ENCODE measurements around the gene FAM184B.

The FAM184B gene

GRCh38 chr4:17781300-17782287 lies at the start of gene FAM184B:
FAM184B (minus strand) TSS chr4:17781621; CDS start chr4:17781299, 322 bp downstream.
- DNase-seq: no peak

DNA sequence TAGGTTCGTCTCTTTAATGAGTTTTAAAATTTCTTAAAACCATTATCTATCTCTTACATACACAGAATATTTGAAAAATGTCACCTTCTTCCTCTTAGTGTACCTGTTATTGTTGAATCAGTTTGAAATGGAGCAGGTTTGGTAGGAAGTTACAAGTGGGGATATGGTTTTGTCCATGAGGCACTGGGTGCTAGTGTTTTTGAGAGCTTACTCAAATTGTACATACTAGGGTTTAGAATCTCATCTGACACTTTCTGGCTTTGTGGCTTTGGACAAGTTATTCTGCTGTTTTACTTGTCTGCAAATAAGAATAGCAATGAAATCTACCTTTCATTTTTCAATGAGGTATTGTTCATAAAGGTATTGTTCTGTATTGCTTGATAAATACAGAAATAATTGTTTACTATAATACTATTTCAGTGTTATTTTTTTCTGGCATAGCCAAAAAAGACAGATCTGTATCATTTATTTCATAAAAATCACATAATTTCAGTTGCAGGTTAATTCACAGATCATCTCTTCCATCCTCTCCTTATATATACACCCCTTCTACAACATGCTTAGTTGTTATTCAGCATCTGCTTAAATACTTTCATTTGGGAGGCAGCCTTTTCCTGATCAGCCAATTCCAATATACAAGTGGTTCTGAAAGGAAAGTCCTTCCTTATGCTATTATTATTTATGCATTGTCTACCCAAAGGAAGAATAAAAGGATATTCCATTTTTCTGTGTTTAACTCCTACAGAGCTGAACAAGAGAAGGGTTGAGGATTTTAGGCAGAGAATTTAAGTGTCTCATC lies 42.6 kb upstream of the FAM184B start:
- DNase-seq: no peak

DNA sequence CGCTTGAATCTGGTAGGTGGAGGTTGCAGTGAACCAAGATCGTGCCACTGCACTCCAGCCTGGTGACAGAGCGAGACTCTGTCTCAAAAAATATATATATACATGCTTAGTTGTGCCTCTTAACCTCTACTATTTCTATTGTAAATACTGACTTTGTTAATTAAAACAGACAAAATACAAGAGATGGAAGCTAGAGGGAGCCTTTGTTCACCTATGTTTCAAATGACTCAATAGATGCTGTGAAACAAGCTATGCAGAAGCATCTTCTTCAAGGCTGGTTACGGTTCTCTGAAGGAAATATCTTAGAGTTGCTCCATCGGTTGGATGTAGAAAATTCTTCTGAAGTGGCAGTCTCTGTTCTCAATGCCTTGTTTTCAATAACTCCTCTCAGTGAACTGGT lies 35.6 kb upstream of the FAM184B start:
- DNase-seq: peak in 1 of 2 donors; percentile 72

DNA sequence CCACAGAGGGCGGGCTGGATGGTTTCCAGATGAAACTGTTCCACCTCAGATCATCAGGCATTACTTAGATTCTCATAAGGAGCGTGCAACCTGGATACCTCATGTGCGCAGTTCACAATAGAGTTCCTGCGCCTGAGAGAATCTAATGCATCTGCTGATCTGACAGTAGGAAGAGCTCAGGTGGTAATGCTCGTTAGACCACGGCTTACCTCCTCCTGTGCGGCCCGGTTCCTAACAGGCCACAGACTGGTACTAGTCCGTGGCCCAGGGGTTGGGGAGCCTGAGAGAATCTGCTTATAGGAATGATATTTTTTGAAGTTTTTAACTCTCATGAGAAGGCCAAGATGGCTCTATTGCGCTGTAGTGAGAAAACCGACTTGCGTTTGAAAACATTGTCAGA lies 34.7 kb upstream of the FAM184B start:
- DNase-seq: no peak

DNA sequence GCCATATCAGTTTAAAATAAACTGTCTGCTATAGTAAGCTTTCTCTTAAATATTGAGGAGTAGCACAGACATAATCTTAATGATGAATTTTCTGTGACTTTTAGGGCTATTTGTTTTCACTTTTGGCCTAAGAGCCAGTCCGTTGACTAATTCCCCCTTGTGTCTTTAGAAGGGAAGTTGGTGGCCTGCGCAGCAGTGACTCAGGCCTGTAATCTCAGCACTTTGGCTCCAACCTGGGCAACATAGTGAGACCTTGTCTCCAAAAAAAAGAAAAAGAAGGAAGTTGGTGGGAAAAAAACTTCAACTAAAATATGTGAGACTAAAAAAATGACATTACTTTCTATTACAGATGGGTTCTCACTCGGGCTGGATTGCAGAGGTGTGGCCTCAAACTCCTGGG lies 32.7 kb upstream of the FAM184B start:
- peak in 1 of 2 donors; percentile 42 for DNase-seq

GRCh38 chr4:17812801-17813200 lies 31.4 kb upstream of the FAM184B start:
- DNase-seq: no peak

- no peak for DNase-seq
Measured at GRCh38 chr4:17812125-17812524, 30.7 kb upstream of the FAM184B start.

GRCh38 chr4:17811078-17811603 lies 29.7 kb upstream of the FAM184B start:
- DNase-seq: no peak

DNA sequence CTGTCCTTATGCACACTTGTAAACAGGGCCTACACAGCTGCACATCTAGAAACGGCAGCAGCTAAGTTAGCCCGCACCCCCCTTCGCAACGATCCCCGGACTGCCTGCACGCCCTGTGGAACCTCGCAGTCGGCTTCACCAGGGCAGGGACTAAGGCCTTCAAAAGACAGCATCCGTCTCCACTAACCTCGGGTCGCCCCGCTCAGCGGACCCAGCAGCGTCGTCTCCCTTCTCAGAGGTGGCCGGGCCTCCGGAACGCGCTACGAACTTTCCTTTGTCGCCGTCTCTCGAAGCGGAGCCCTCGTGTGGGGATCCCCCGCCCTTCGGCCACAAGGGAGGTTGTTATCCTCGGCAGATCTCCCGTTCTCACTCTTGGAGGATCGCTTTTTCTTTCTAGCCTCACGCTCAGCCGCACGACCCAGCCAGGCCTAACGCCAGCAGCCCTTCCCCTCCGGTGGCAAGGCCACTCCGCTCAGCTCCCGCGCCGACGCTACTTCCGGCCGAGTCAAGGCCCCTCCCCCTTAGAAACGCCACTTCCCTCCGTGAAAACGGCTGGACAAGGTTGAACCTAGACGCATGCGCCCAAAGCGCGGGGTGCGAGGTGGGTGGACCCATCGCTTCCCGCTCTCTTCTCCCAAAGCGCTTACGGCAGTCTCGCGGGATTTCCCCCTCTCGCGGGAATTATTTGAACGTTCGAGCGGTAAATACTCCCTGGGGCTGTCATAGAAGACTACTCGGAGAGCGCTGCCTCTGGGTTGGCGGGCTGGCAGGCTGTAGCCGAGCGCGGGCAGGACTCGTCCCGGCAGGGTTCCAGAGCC lies 29.0 kb upstream of the FAM184B start, which contains the start of the genes DCAF16 and NCAPG:
TSS of gene DCAF16 (minus strand) at position 498 of the 818 bp plus-strand sequence. CDS start 6,616 bp downstream, outside the sequence.
TSS of gene NCAPG (plus strand) at position 720 of the 818 bp plus-strand sequence. CDS start 99 bp downstream, outside the sequence.
- DNase-seq: peak; percentile 99

DNA sequence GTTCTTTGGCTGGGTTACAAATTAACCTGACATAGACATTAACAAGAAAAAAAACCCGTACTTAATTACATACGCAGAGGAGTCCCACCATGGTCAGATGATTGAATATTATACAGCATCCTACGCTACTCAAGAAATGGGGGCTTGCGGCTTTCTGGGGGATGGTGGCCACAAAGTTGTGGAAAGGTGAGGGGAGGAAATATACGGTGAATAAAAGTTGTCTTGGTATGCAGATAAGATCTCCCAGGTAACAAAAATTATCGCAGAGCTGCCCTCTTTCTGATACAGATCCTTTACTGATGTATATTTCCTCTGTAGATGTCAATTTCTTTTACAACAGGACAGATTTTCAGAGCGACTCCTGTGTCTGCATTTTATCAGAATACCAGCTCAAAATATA lies 28.2 kb upstream of the FAM184B start:
- DNase-seq: peak in 1 of 2 donors; percentile 33

DNA sequence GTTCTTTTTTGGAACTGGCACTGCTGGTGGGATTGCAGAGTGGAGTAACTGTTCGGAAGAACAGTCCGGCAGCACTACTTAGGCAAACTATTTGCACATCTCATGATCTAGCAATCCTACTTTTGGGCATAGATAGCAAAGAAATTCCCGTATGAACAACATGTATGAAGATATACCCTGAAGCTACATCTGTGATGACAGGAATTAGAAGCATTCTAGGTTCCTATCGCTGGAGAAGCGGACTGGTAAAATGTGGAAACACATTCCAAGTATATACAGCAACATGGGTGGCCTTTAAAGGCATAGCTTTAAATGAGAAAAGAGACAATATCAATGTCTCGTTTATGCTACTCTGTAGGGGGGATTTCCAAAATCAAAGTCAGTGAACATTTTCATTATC lies 26.0 kb upstream of the FAM184B start:
- no peak for DNase-seq

GRCh38 chr4:17805580-17806155 lies 24.2 kb upstream of the FAM184B start:
- no peak for DNase-seq

DNA sequence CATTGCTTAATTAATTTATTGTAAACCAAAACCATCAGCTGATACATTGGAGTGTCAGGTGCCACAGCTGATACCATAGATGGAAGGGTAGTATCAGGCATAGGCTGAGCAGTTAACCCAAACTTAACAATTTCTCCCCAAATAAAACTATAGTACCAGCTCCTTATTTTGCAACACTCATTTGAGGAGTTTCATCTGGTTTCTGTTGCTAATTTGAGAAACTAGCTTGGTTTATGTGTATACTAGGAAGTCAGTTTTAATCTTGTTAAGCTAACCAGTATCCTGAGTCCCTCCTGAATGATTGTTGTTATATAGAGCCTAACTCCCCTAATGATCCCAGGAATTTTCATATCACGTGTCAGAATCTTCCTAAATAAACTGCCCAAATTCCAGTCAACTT lies 16.4 kb upstream of the FAM184B start:
- DNase-seq: no peak

DNA sequence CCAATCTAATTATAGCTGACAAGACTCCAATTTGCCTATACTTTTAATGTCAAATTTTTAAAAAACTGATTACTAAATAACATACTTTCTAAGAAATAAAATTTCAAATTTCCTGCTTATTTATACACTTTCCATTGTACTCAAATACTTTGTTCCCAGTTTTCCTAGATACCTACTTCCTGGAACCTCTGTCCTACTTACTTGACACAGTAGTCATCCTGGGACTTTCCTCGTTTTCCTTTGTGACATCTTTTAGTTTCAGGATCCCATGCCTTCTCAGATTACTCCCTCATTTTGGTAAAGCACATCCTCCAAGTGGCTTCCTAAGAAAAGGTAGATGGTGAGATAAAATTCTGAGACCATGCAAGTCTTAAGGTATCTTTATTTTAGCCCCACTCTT lies 13.3 kb upstream of the FAM184B start:
- DNase-seq: no peak

- no peak for DNase-seq
Measured at GRCh38 chr4:17788956-17789355, 7.5 kb upstream of the FAM184B start.

GRCh38 chr4:17787315-17787714 lies 5.9 kb upstream of the FAM184B start:
- no peak for DNase-seq

- DNase-seq: no peak
Measured at GRCh38 chr4:17786567-17786966, 5.1 kb upstream of the FAM184B start.

DNA sequence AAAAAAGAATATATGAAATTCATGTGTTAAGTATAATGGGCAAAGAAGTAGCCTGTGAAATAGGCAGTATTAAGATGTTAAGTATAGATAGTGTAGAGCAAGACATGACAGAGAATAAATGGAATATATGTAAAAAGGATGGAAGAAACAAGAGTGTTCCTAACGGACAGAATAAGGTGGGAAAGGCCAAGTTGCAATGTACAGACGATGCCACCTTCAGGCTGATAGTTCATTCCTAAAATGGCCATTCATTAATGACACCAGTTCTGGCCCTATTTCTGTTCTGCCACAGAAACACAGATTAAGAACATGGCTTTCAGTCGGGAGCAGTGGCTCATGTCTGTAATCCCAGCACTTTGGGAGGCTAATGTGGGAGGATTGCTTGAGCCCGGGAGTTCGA lies 4.4 kb upstream of the FAM184B start:
- no peak for DNase-seq

DNA sequence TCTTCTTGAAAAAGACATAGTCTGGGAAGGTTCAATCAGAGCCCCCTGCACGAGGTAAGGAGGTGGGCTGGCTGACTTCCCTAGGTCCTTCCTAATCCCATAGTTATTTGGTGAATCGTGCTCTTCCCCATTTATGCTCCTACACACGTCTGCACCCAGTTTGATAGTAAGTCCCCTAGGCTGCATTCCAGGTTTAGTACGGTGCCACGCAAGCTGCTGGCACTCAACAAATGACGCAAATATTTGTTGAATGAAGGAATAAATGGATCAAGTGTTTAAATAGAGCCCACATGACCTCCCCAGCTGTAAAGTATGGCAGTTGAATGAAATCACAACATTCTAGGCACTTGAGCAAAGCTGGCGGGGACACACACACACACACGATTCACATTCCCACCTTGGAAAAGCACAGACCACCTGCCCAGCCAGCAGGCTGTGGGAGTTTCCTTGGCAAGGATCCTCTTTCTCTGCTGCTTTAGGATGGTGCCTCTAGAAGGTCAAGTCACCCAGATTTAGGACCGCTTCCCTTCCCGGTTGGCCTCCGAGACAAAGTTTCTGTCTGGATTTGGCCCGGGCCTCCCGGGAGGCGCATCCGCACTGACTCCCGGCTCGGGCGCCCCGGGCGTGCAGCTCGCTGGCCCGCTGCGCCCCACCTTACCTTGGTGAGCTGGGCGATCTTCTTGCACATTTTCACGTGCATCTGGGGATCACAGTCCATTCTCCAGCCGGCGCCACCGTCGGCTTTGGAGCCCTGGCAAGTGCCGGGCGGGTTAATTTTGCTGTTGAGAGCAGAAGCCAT lies 721 bp downstream of the FAM184B start:
- DNase-seq: no peak

- DNase-seq: no peak
Measured at GRCh38 chr4:17778431-17778830, 3.0 kb downstream of the FAM184B start.

GRCh38 chr4:17773135-17773698 lies 8.2 kb downstream of the FAM184B start:
- no peak for DNase-seq
